Tibial artery (tissue), 4 donors: ENCODE data around the gene KIDINS220.

Experiments
- DNase-seq, 2 donors: peaks; one replicate each; pipeline ENCODE4 v3.0.0-alpha.2; 2019
- H3K27ac ChIP-seq, 2 donors: fragments of 200-600 bp; sonication (generic) in 1 of 2; 1 replicate in 1 of 2; 2 replicates in 1 of 2; pipeline ENCODE4 v1.5.1; 2018 to 2019; ENCODE audit warnings: mild to moderate bottlenecking in 1 of 2
- H3K27me3 ChIP-seq, 2 donors: fragments of 200-600 bp; sonication (generic) in 1 of 2; one replicate each; pipeline versions ENCODE4 v1.5.1 to v1.6.0; 2016 to 2019
- H3K36me3 ChIP-seq, 3 donors: fragments of 200-600 bp; sonication (generic) in 2 of 3; one replicate each; pipeline ENCODE4 v1.5.1; 2016 to 2019; ENCODE audit warnings: mild to moderate bottlenecking in 2 of 3
- H3K4me1 ChIP-seq, 4 donors: fragments of 200-600 bp; sonication (generic) in 2 of 4; 1 replicate in 3 of 4; 2 replicates in 1 of 4; pipeline ENCODE4 v1.5.1; 2016 to 2019
- H3K4me3 ChIP-seq, 2 donors: fragments of 200-600 bp; sonication (generic) in 1 of 2; 1 replicate in 1 of 2; 2 replicates in 1 of 2; pipeline ENCODE4 v1.5.1; 2018 to 2019; ENCODE audit warnings: mild to moderate bottlenecking in 2 of 2
- H3K9me3 ChIP-seq, 3 donors: fragments of 200-600 bp; sonication (generic) in 1 of 3; one replicate each; pipeline ENCODE4 v1.5.1; 2016 to 2019
- CTCF ChIP-seq, 2 experiments: fragments of 200-600 bp in 1 of 2; fragments of 450-650 bp in 1 of 2; IDR thresholded peaks; one replicate each; pipeline ENCODE4 v1.5.1; 2017 to 2019; ENCODE audit warnings: antibody characterized with exemption in 2 of 2, mild to moderate bottlenecking in 1 of 2, moderate library complexity in 1 of 2
- intact Hi-C: fragments of 100-400 bp; cut with DNase I; formaldehyde crosslinking; loops from one replicate; pipeline ENCODE4 v1.15.0; 2023; ENCODE audit warnings: low total_unique reads

Gene KIDINS220

GRCh38 chr2:8725838-8726237, 111.6 kb downstream of the KIDINS220 start:
- no peak for TF ChIP-seq CTCF (IDR thresholded peaks at IDR 0.05)
- intact Hi-C loops, result no loop called here

GRCh38 chr2:8722986-8723385, 114.4 kb downstream of the KIDINS220 start:
- Histone ChIP-seq H3K9me3 (no peaks in the 10 kb centered on the region), H3K36me3 (peaks cover 6 to 17% (median 15%) of the 10 kb centered on the region in 3 donors), H3K4me1 (no peaks in the 10 kb centered on the region), H3K27ac (no peak overlapping the region), H3K27me3 (no peaks in the 10 kb centered on the region), H3K4me3 (no peak overlapping the region)
- TF ChIP-seq CTCF (IDR thresholded peaks at IDR 0.05), result no peak
- DNase-seq, result no peak
- intact Hi-C loops, result no loop called here

More at GRCh38 chr2:8725838-8726237, 111.6 kb downstream of the KIDINS220 start:
- Histone ChIP-seq H3K27ac (no peak overlapping the region), H3K27me3 (no peaks in the 10 kb centered on the region), H3K4me1 (peaks cover 0 to 4% (median 0%) of the 10 kb centered on the region in 4 donors), H3K36me3 (peaks cover 19 to 42% (median 39%) of the 10 kb centered on the region in 3 donors), H3K4me3 (no peak overlapping the region), H3K9me3 (no peaks in the 10 kb centered on the region)
- no peak for DNase-seq

GRCh38 chr2:8721410-8721809, 116.0 kb downstream of the KIDINS220 start:
- DNase-seq, result no peak
- intact Hi-C loops, result no loop called here
- Histone ChIP-seq H3K4me1 (no peaks in the 10 kb centered on the region), H3K9me3 (no peaks in the 10 kb centered on the region), H3K36me3 (peaks cover 0 to 4% (median under 1%) of the 10 kb centered on the region in 3 donors), H3K27ac (no peak overlapping the region), H3K27me3 (no peaks in the 10 kb centered on the region), H3K4me3 (no peak overlapping the region)
- TF ChIP-seq CTCF (IDR thresholded peaks at IDR 0.05), result no peak

- DNase-seq, result no peak
- intact Hi-C loops, result no loop called here
Measured at GRCh38 chr2:8720741-8721140, 116.7 kb downstream of the KIDINS220 start.

GRCh38 chr2:8719528-8719927, 117.9 kb downstream of the KIDINS220 start:
- no peaks in the 10 kb centered on the region for H3K36me3 ChIP-seq
- no peaks in the 10 kb centered on the region for H3K9me3 ChIP-seq
- H3K4me1 ChIP-seq, result peaks cover 0 to 4% (median under 1%) of the 10 kb centered on the region in 4 donors
- H3K27ac ChIP-seq, result no peak overlapping the region
- intact Hi-C loops, result no loop called here
- no peak overlapping the region for H3K4me3 ChIP-seq
- no peak for DNase-seq
- TF ChIP-seq CTCF (IDR thresholded peaks at IDR 0.05), result no peak
- no peaks in the 10 kb centered on the region for H3K27me3 ChIP-seq

More at GRCh38 chr2:8720741-8721140, 116.7 kb downstream of the KIDINS220 start:
- no peak for TF ChIP-seq CTCF (IDR thresholded peaks at IDR 0.05)
- H3K9me3 ChIP-seq, result no peaks in the 10 kb centered on the region
- H3K36me3 ChIP-seq, result no peaks in the 10 kb centered on the region
- H3K4me3 ChIP-seq, result no peak overlapping the region
- no peak overlapping the region for H3K27ac ChIP-seq
- no peaks in the 10 kb centered on the region for H3K27me3 ChIP-seq
- no peaks in the 10 kb centered on the region for H3K4me1 ChIP-seq

- no peaks in the 10 kb centered on the region for H3K27me3 ChIP-seq
- H3K36me3 ChIP-seq, result no peaks in the 10 kb centered on the region
- intact Hi-C loops, result no loop called here
- H3K4me3 ChIP-seq, result no peak overlapping the region
- no peak for TF ChIP-seq CTCF (IDR thresholded peaks at IDR 0.05)
- H3K4me1 ChIP-seq, result peaks cover 0 to 17% (median 8%) of the 10 kb centered on the region in 4 donors
- H3K9me3 ChIP-seq, result no peaks in the 10 kb centered on the region
- DNase-seq, result no peak
- peak overlapping the region; percentile 58 to 62 for H3K27ac ChIP-seq
Measured at GRCh38 chr2:8714971-8715370, 122.4 kb downstream of the KIDINS220 start.
